Fibroblast of skin of left biceps (primary cell): ENCODE measurements around the gene CD24.

Source experiments
- DNase-seq, 2 experiments: peaks; one replicate each; pipeline ENCODE4 v3.0.0-alpha.2; 2013; ENCODE audit warnings: low read depth in 2 of 2

The CD24 gene

DNA sequence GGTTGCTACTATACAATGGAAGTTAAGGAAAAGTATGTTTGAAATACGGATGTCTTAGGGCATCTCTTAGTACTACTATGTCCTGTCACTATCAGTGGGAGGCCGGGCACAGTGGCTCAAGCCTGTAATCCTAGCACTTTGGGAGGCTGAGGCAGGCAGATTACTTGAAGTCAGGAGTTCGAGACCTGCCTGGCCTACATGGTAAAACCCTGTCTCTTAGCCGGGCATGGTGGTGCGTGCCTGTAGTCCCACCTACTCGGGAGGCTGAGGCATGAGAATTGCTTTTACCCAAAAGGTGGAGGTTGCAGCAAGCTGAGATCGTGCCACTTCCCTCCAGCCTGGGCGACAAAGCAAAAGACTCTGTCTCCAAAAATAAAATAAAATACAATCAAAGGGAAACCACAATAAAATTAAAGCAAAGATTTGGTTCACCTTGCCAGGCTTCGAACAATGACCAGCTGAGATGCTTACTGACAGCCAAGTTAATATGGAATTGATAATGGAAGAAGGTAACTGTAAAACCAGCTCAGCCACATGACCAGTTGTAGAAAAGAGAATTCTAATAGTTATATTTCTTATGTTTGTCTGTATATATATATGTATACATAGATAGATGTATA lies 6.5 kb downstream of the CD24 start:
- DNase-seq, result no peak

DNA sequence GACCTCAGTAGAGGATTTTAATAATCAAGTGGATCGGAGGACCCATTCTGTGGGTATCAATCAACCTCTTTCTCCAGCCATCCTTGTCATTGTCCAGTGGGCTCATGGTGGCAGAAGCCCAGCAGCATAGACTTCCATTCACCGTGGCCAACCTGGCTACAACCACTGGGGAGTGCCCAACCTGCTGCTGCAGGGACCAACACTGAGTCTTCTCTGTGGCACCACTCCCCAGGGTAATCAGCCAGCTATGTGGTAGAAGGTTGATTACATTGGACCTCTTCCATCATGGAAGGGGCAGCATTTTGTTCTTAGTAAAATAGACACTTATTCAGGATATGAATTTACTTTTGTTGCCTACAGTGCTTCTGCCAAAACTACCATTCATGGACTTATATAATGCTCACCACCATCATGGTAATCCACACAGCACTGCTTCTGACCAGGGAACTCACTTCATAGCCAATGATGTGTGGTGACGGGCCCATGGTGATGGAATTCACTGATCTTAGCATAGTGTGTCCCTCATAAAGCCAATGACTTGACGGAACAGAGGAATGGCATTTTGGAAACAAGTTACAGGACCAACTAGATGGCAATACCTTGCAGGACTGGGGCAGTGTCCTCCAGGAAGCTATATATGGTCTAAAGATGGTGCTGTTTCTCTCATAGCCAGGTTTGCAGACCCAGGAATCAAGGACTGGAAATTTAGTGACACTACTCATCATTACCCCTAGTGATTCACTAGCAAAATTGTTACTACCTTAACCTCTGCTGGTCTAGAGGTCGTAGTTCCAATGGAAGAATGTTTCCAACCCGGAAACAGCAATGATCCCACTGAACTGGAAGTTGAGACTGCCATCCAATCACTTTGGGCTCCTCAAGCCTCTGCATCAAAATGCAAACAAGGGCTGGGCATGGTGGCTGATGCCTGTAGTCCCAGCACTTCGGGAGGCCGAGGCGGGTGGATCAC lies 7.6 kb downstream of the CD24 start:
- no peak for DNase-seq

DNA sequence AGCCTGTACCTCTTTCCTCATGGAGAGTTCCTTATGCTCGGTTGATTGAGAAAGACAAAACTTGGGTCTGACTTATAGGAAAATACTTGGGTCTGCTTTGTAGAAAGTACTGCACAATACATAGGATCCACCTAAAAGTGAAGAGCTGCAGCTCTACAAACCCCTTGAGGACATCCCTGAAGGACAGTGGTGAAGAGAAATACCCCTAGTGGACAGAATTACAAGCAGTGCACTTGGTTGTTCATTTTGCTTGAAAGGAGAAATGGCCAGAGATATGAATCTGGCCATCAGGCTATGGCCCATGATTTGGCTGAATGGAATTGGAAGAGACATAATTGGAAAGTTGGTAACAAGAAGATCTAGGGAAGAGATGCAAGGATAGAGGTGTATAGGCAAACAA lies 8.3 kb downstream of the CD24 start:
- DNase-seq, result no peak

DNA sequence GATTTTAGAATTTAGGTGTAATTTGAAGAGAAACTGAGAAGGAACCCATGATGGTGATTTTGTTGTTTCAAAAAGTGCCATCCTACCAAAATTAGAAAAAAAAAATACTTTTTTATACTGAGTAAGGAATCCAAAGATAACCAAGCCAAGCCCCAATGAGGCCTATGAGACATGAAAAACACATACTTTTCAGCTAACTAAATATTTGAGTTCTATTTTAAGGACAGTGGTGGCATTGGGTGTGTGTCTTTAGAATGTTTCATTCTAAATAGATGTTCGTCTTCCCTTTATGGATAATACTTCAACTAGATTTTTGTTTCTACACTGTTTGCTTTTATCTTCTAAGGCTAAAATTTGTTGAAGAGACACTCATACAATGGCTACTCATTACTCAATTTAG lies 9.6 kb downstream of the CD24 start:
- DNase-seq, result no peak

DNA sequence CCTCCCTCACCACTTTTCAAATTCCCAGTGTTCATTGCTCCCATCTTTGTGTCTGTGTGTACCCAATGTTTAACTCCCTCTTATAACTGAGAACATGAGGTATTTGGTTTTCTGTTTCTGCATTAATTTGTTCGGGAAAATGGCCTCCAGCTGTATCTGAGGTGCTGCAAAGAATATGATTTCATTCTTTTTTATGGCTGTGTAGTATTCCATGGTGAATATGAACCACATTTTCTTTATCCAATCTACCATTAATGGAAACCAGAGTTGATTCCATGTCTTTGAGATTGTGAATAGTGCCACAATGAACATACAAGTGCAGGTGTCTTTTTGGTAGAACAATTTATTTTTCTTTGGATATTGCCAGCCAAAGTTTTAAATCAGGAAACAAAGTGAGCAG lies 10.4 kb downstream of the CD24 start:
- DNase-seq, result no peak

DNA sequence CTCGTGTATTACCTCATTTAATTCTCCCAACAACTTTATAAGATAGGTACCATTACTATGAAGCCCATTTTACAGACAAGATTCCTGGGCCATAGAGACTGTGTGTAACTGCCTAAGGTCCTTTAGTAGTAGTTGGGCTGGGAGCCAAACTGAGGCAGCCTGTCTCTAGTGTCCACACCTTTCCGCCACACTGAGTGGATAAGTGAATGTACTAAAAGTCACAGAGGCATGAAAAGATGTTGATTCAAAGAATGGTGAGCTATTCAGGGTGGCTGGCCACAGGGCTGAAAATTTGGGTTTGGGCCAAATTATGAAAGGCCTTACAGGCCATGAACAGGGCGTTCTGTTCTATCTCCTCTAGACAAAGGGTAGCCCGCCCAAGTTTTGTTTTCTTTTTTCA lies 11.0 kb downstream of the CD24 start:
- no peak for DNase-seq

DNA sequence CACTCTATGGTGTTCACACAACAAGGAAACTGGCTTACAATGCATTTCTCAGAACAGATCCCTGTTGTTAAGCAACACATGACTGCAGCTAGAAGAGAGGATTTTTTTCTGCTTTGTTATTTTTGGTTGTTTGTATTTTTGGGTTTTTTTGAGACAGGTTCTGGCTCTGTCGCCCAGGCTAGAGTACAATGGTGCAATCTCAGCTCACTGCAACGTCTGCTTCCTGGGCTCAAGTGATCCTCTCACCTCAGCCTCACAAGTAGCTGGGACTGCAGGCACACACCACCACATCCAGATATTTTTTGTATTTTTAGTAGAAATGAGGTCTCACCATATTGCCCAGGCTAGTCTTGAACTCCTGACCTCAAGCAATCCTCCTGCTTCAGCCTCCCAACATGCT lies 12.7 kb downstream of the CD24 start:
- DNase-seq, result no peak

DNA sequence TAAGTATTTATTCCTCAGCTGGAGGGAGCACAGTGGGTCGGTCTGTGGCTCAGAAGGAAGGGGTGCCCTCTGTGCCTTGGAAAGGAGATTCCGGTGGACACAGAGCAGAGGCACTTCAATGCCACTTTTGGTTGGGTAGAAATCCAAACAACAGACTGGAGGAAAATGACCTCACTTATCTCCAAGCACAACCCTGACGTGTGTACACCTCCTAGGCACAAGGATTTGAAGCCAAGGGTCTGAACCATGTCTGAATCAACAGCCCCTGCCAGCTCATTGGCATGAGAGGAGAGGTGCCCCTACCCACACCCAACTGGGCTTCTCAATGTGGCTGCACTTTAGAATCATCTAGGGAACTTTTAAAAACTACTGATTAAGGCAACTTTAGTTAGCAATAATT lies 13.4 kb downstream of the CD24 start:
- DNase-seq, result no peak

DNA sequence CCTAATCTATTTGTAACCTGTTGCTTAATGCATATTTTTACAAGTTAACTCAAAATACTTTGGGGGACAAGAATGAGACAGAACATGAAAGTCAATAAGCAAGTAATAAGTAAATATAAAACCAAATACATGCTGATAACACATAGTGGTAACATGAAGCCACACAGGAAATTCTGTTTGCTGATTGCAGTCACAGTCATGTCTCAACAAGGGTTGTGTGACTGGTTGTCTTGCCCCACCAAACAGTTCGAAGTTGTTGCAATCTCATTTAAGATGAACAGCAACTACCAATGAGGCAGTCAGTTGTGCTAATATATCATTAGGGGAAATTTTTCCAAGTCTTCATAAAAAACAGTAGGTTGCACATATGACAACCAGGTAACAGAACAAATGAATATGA lies 14.5 kb downstream of the CD24 start:
- DNase-seq, result no peak

DNA sequence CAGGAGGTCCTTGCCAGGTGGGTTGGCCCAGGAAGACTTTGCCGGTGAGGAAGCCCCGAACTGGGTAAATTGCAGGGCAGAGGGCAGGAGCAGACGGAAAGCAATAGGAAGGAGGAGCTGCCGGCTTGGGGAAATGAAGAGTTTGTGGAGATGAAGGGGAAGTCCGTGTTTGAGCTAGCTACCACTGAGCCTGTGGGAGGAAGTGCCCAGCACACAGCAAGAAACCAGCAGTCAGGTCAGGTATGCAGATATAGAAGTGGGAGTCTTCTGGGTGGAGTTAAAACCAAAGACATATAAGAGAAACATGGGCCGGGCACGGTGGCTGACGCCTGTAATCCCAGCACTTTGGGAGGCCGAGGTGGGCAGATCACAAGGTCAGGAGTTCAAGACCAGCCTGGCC lies 34.7 kb downstream of the CD24 start:
- no peak for DNase-seq

DNA sequence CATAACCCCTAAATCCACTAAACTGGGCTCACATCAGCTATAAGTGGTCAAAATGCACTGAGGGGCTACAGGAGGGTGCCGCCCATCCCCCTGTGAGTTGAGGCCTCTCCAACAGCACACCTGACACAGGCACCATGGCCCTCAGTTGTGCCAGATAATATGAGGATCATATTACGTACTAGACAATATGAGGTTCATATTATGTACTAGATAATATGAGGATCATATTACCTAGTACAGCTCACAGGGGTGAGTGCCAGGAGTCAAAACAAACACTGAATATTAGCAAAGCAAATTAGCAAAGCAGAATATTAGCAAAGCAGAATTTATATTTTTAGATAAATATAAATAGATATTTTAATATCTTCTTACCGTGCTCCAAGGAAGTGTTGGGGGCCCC lies 35.3 kb downstream of the CD24 start:
- no peak for DNase-seq

DNA sequence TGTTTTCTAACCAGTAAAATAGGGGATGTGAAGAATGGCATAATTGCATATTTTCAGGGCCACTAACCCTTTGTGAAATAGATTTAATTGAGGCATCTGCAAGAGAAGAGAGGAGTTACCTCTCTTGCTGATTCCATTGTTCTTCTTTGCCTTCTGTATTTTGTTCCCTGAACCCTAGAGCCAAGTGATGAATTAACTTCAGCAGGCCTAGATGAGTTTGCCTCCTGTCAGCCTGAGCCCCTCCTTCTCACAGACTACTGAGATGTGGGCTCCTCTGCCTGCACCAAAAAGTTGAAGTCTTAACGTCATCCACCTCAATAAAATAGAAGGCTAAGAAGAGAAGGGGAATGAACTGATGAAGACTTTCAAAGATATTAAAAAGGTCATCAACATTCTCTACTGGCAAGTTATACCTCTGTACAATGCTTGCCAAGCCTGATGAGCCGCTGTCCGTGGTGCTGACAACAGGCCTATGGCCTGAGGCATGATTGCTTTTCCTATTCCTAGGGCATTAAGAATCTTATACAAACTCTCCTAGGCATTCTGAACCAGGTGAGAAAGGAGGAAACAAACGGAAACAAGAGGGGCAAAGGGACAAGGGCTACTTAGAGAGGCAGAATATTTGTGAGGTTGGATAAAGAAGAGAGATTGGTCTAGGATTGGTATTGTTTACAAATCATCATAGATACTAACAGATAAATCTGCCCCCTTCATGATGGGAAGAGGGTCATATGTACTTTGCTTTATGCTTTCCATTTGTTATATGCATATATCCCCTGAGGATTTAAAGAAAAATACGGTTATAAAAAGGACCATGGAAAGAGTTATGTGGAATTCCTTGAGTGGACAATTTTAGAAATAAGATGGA lies 46.8 kb downstream of the CD24 start:
- peak; percentile 3 to 6 for DNase-seq

DNA sequence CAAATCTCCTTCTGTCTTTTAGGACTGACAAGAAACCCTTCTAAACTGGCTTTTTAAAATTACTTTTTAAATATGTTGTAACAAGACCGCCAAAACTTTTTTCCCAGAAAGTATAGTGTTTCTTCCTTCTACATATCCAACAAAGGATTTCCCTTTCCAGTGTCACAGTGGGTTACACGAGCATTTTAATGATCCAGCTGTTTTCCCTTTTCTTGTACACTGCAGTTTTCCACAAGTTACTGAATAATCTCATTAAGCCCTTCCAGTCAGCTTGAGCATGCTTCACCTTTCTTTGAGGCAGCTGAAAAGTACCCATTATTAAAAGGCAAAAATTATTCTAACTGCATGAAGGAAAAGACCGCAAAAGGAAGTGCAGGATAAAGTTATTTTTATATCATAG lies 48.6 kb downstream of the CD24 start:
- DNase-seq, result no peak

DNA sequence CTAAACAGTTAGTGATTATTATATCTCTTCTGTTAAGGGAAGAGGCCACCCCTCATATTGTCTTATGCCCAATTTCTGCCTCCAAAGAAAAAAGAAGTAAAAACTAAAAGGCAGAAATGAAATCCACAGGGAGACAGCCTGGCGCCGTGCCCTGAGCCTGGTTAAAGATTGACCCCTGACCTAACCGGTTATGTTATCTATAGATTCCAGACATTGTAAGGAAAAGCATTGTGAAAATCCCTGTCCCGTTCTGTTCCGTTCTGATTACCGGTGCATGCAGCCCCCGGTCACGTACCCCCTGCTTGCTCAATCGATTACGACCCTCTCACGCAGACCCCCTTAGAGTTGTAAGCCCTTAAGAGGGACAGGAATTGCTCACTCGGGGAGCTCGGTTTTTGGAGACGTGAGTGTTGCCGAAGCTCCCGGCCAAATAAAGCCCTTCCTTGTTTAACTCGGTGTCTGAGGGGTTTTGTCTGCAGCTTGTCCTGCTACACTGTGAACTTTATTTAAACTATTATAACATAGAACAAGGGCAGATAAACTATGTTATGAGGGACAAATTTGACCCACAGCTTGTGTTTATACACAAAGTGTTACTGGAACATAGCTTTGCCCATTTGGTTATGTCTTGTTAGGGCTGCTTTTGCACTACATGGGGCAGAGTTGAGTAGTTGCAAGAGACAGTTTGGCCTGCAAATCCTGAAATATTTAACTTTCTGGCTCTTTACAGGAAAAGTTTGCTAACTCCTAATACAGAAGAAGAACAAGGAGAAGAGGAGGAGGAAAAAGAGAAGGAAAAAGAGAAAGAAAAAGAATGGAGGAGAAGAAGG lies 49.6 kb downstream of the CD24 start:
- no peak for DNase-seq

DNA sequence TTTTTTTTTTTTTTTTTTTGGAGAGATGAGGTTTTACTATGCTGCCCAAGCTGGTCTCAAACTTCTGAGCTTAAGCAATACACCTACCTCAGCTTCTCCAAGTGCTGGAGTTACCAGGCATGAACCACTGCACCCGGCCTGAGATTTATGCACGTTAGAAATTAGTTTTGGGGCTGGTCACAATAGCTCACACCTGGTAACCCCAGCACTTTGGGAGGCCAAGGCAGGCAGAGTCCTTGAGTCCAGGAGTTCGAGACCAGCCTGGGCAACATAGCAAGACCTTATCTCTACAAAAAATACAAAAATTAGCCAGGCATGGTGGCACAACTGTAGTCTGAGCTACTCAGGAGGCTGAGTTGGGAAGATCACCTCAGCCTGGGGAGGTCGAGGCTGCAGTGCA lies 51.9 kb downstream of the CD24 start:
- no peak for DNase-seq
